B cell (primary cell): Measurements from ENCODE around the gene CXADR. TPM values are rescaled to one million over a fixed set of nuclear protein-coding genes. Genes with fewer than 3 reads are reported as not detected.
A peak's percentile ranks its signal among the peaks of the same experiment; 100 is the strongest.

ENCODE experiments used
- ATAC-seq: fragments of 200-7000 bp; cut with Tn5 transposase; one replicate; pipeline ENCODE4 v1.10.0; 2021; ENCODE audit warnings: low read depth, mild to moderate bottlenecking, moderate number of reproducible peaks, moderate library complexity
- CTCF ChIA-PET: fragments of 350-600 bp; sonication (Branson Sonifier 250); formaldehyde crosslinking; loops from one replicate; lab custom pipeline; 2021; ENCODE audit warnings: antibody characterized with exemption, inconsistent platforms; lab: Charles Lee
- POLR2A ChIA-PET: fragments of 350-600 bp; sonication (Branson Sonifier 250); formaldehyde crosslinking; loops from one replicate; lab custom pipeline; 2021; ENCODE audit warnings: antibody characterized with exemption; lab: Charles Lee
- DNase-seq: peaks from one replicate; pipeline ENCODE4 v3.0.0; 2013
- H2AFZ ChIP-seq: 2 replicates; pipeline ENCODE4 v1.6.1; 2012; ENCODE audit warnings: mild to moderate bottlenecking, low read depth, low read length; ENCODE audit not compliant: insufficient read depth, poor library complexity, severe bottlenecking
- H3K27ac ChIP-seq, 2 donors: 1 replicate in 1 of 2; 2 replicates in 1 of 2; pipeline ENCODE4 v1.5.1; 2012 to 2013; ENCODE audit warnings: low read length in 2 of 2, mild to moderate bottlenecking in 2 of 2, moderate library complexity in 1 of 2
- H3K27me3 ChIP-seq, 4 experiments: fragments of 200-600 bp in 1 of 4; sonication (generic) in 1 of 4; replicated peaks in 1 of 4; 1 replicate in 2 of 4; 2 replicates in 2 of 4; pipeline versions ENCODE4 v1.6.1 to v1.7.0; 2013 to 2016; ENCODE audit warnings: low read length in 3 of 4, mild to moderate bottlenecking in 2 of 4, mixed read lengths in 1 of 4, moderate library complexity in 1 of 4; ENCODE audit not compliant: insufficient read depth in 4 of 4, control insufficient read depth in 3 of 4; ENCODE audit errors: control extremely low read depth in 1 of 4
- H3K36me3 ChIP-seq, 2 experiments: replicated peaks in 1 of 2; 1 replicate in 1 of 2; 2 replicates in 1 of 2; pipeline versions ENCODE4 v1.6.1 to v1.7.1; 2013; ENCODE audit warnings: low read length in 1 of 2; ENCODE audit not compliant: insufficient read depth in 2 of 2, control insufficient read depth in 1 of 2; ENCODE audit errors: control extremely low read depth in 1 of 2, extremely low read depth in 1 of 2
- H3K4me1 ChIP-seq, 2 donors: fragments of 200-600 bp in 1 of 2; sonication (generic) in 1 of 2; 1 replicate in 1 of 2; 2 replicates in 1 of 2; pipeline versions ENCODE4 v1.5.1 to v1.6.1; 2013 to 2017; ENCODE audit warnings: low read length in 2 of 2; ENCODE audit not compliant: control insufficient read depth in 2 of 2, insufficient read depth in 2 of 2
- H3K4me2 ChIP-seq: replicated peaks from 2 replicates; pipeline ENCODE3; 2012; ENCODE audit warnings: mild to moderate bottlenecking, low read depth, low read length; ENCODE audit not compliant: poor library complexity, severe bottlenecking
- H3K4me3 ChIP-seq, 5 experiments: fragments of 200-600 bp in 1 of 5; sonication (generic) in 1 of 5; 1 replicate in 3 of 5; 2 replicates in 2 of 5; pipeline versions ENCODE4 v1.5.1 to v1.7.0; 2011 to 2016; ENCODE audit warnings: low read length in 4 of 5, mild to moderate bottlenecking in 4 of 5, low read depth in 2 of 5, control low read depth in 1 of 5, moderate library complexity in 1 of 5; ENCODE audit not compliant: insufficient read depth in 1 of 5; ENCODE audit errors: control extremely low read depth in 1 of 5, extremely low read depth in 1 of 5
- H3K79me2 ChIP-seq: fragments of 200-600 bp; sonication (generic); one replicate; pipeline ENCODE4 v1.6.0; 2016; ENCODE audit warnings: low read length; ENCODE audit not compliant: control insufficient read depth, insufficient read depth
- H3K9ac ChIP-seq: fragments of 200-600 bp; sonication (generic); 2 replicates; pipeline ENCODE4 v1.6.1; 2017; ENCODE audit warnings: mild to moderate bottlenecking, low read length, moderate library complexity
- H3K9me3 ChIP-seq, 3 donors: one replicate each; pipeline versions ENCODE4 v1.6.1 to v1.7.1; 2013; ENCODE audit warnings: low read length in 2 of 3; ENCODE audit not compliant: control insufficient read depth in 2 of 3, insufficient read depth in 1 of 3; ENCODE audit errors: control extremely low read depth in 1 of 3
- H4K20me1 ChIP-seq: 2 replicates; pipeline ENCODE4 v1.6.0; 2012; ENCODE audit warnings: mild to moderate bottlenecking, low read length; ENCODE audit not compliant: insufficient read depth, control insufficient read depth, poor library complexity, severe bottlenecking
- H3K27ac Mint-ChIP-seq: one replicate; pipeline ENCODE4 v1.8.0; 2021; ENCODE audit warnings: mixed read lengths
- H3K27me3 Mint-ChIP-seq: one replicate; pipeline ENCODE4 v1.8.0; 2021; ENCODE audit warnings: mixed read lengths
- H3K4me1 Mint-ChIP-seq: one replicate; pipeline ENCODE4 v1.8.0; 2021; ENCODE audit warnings: mixed read lengths
- H3K4me3 Mint-ChIP-seq: one replicate; pipeline ENCODE4 v1.8.0; 2021; ENCODE audit warnings: mixed read lengths
- H3K9me3 Mint-ChIP-seq: one replicate; pipeline ENCODE4 v1.8.0; 2022; ENCODE audit warnings: mixed read lengths; ENCODE audit not compliant: insufficient read depth
- EZH2 ChIP-seq: IDR thresholded peaks from 2 replicates; pipeline ENCODE4 v1.6.1; 2012; ENCODE audit warnings: borderline replicate concordance, low read depth, mild to moderate bottlenecking, moderate library complexity, low read length; ENCODE audit not compliant: insufficient read depth, poor library complexity, severe bottlenecking
- WGBS: methylation state at CpG from one replicate; pipeline ENCODE4 v1.1.5; 2013; ENCODE audit warnings: missing lambda C conversion rate; ENCODE audit not compliant: insufficient coverage; 5-methylcytosine and 5-hydroxymethylcytosine counted together
- intact Hi-C: fragments of 100-400 bp; cut with micrococcal nuclease; formaldehyde crosslinking; loops from one replicate; pipeline ENCODE4 v1.10.0; 2022
- polyA plus RNA-seq: library from polyadenylated mRNA; depleted of rRNA; stranded (reverse); fragments of >200 nt; gene quantifications from 2 replicates; pipeline ENCODE4 v1.2.3, GENCODE V29; 2012
- total RNA-seq, 2 donors: library from RNA; stranded (reverse); fragments of 120-200 nt in 1 of 2; gene quantifications; 1 replicate in 1 of 2; 2 replicates in 1 of 2; pipeline versions ENCODE4 v1.2.3 to v1.2.4, GENCODE V29; 2013 to 2022
- TF ChIP-seq, protein P1 (sequence below): fragments of 200-600 bp; IDR thresholded peaks from one replicate; pipeline ENCODE4 v1.8.0; 2022; ENCODE audit warnings: antibody characterized with exemption, mild to moderate bottlenecking

Gene CXADR
- total and polyA plus RNA-seq, 2 donors (not counting 1 experiment from before 2014, with no cell fraction given), result not detected

DNA sequence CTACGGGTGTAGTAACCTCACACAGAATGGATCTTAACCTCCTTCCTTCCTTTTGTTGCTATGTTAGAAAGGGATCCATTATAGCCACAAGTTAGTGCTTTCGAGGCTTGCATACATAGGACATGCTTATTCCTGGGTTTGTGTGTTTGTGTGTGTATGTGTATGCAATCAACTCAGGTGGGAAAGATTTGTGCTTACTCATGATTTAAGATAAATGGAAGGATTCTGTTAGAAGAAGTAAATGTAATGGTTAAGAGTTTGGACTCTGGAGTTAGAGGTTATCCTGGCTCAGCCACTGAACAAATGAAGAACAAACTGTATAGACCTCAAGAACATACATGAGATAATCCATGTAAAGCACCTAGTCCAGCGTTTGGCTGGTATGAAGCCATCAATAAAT, 71.1 kb downstream of the CXADR start:
- no peaks in the 10 kb centered on the region for H4K20me1 ChIP-seq
- Mint-ChIP-seq H3K27me3 (no peaks in the 10 kb centered on the region), H3K9me3 (no peaks in the 10 kb centered on the region), H3K4me1 (no peaks in the 10 kb centered on the region), H3K4me3 (no peak overlapping the region), H3K27ac (no peak overlapping the region)
- H3K9me3 ChIP-seq, result no peaks in the 10 kb centered on the region
- no peak for ATAC-seq
- no peak overlapping the region for H3K9ac ChIP-seq
- H3K79me2 ChIP-seq, result no peaks in the 10 kb centered on the region
- TF ChIP-seq, protein P1, sequence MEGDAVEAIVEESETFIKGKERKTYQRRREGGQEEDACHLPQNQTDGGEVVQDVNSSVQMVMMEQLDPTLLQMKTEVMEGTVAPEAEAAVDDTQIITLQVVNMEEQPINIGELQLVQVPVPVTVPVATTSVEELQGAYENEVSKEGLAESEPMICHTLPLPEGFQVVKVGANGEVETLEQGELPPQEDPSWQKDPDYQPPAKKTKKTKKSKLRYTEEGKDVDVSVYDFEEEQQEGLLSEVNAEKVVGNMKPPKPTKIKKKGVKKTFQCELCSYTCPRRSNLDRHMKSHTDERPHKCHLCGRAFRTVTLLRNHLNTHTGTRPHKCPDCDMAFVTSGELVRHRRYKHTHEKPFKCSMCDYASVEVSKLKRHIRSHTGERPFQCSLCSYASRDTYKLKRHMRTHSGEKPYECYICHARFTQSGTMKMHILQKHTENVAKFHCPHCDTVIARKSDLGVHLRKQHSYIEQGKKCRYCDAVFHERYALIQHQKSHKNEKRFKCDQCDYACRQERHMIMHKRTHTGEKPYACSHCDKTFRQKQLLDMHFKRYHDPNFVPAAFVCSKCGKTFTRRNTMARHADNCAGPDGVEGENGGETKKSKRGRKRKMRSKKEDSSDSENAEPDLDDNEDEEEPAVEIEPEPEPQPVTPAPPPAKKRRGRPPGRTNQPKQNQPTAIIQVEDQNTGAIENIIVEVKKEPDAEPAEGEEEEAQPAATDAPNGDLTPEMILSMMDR, result no peak
- TF ChIP-seq EZH2, result no peak
- ChIA-PET CTCF (interaction anchor here (2.8 kb wide), 1 partner anchor 197 kb away, joined by 16 read pairs; no protein-coding TSS in a partner anchor), POLR2A (no interaction called here)
- no peak overlapping the region for H3K4me3 ChIP-seq
- no peak overlapping the region for H2AFZ ChIP-seq
- no peak overlapping the region for H3K27ac ChIP-seq
- no peak overlapping the region for H3K4me2 ChIP-seq
- no peaks in the 10 kb centered on the region for H3K27me3 ChIP-seq
- WGBS, result no CpG with 5 or more reads among the region's 3 CpGs
- intact Hi-C loops, result loop anchor here (10.0 kb wide), 1 partner anchor 199 kb away; no protein-coding TSS in a partner anchor
- no peaks in the 10 kb centered on the region for H3K4me1 ChIP-seq
- H3K36me3 ChIP-seq, result no peaks in the 10 kb centered on the region
- DNase-seq, result no peak

DNA sequence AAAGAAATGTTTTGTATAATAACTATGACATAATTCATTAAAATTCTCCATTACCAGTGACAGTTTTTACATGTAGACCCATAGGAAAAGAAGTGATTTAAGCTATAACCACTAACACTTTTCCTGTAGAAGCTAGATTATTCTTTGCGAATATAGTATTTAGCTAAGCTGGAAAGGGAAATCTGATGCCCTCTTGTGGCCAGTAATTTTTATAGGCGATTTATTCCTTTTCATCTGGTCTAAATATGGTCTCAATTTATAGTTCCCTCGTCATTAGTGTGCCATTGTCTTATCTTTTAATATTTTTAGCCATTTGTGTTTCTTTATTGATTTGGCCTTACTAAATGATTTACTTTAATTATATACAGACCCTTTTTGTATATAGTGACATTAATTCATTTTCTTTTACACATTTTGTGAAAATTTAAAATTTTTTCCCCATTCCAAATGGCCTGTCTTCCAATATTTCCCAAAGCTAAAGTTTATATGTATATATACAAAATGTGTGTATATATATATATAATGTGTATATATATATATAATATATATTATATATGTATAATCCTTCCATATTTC, 73.1 kb downstream of the CXADR start:
- TF ChIP-seq EZH2, result no peak
- TF ChIP-seq, protein P1, result peak; percentile 58
- Mint-ChIP-seq H3K4me3 (no peak overlapping the region), H3K27me3 (no peaks in the 10 kb centered on the region), H3K9me3 (no peaks in the 10 kb centered on the region), H3K27ac (no peak overlapping the region), H3K4me1 (no peaks in the 10 kb centered on the region)
- POLR2A ChIA-PET, result no interaction called here
- DNase-seq (peak; percentile 40), ATAC-seq (no peak)
- intact Hi-C loops, result loop anchor here (10.0 kb wide), 1 partner anchor 201 kb away; no protein-coding TSS in a partner anchor
- no peaks in the 10 kb centered on the region for H3K4me1 ChIP-seq
- no peaks in the 10 kb centered on the region for H3K79me2 ChIP-seq
- H3K4me2 ChIP-seq, result no peak overlapping the region
- no peak overlapping the region for H3K4me3 ChIP-seq
- no peaks in the 10 kb centered on the region for H3K36me3 ChIP-seq
- CTCF ChIA-PET, result interaction anchor here (1.3 to 2.8 kb wide), 3 partner anchors 16 to 200 kb away, joined by 3 to 16 read pairs (median 3); no protein-coding TSS in a partner anchor
- no peaks in the 10 kb centered on the region for H3K27me3 ChIP-seq
- no peak overlapping the region for H3K9ac ChIP-seq
- no CpG with 5 or more reads among the region's 3 CpGs for WGBS
- no peaks in the 10 kb centered on the region for H4K20me1 ChIP-seq
- no peaks in the 10 kb centered on the region for H3K9me3 ChIP-seq
- H3K27ac ChIP-seq, result no peak overlapping the region
- H2AFZ ChIP-seq, result no peak overlapping the region
